ENCODE results near the gene CCDC183. TPM values are rescaled to one million over a fixed set of nuclear protein-coding genes. Genes with fewer than 3 reads are reported as not detected.

Gene CCDC183
- total and polyA plus RNA-seq, 2 of the 4 experiments (the other 2 are of a cell fraction), result under 0.01 to 0.29 TPM

DNA sequence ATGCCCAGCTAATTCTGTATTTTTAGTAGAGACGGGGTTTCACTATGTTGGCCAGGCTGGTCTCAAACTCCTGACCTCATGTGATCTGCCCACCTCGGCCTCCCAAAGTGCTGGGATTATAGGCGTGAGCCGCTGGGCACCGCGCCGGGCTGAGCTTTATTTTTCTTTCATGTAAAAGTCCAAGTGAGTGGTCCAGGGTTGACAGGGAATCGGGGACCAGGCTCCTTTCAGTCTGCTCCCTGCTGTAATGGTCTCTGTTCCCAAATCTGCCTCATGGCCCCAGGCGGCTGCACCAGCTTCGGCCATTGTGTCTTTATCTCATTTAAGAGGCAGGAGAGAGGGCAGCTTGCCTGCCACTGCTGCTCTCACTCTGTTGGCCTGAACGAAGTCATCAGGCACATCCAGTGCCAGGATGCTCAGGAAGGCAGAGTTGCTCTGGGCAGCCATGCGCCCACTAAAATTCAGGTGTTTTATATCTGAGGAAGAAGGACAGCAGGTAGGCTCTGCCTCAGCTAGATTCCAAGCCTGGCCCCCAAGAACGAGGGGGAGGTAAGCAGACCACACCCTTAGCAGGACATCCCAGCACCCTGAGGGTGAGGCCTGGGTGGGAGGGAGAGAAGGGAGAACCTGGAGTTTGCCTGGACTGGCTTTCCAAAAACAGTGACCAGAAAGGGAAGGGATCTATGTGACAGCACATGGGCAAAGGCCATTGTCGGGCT, 1.7 kb upstream of the CCDC183 start (continued):
- TF ChIP-seq, protein P1, sequence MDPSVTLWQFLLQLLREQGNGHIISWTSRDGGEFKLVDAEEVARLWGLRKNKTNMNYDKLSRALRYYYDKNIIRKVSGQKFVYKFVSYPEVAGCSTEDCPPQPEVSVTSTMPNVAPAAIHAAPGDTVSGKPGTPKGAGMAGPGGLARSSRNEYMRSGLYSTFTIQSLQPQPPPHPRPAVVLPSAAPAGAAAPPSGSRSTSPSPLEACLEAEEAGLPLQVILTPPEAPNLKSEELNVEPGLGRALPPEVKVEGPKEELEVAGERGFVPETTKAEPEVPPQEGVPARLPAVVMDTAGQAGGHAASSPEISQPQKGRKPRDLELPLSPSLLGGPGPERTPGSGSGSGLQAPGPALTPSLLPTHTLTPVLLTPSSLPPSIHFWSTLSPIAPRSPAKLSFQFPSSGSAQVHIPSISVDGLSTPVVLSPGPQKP (IDR thresholded peaks at IDR 0.05; ENCODE audit: borderline replicate concordance, low read depth, low read length), result no peak
- TF ChIP-seq BHLHE40 (IDR thresholded peaks at IDR 0.05; ENCODE audit: low read depth, low read length), result no peak
- no peak for TF ChIP-seq MAZ (IDR thresholded peaks at IDR 0.05; ENCODE audit: borderline replicate concordance, low read depth, low read length)

DNA sequence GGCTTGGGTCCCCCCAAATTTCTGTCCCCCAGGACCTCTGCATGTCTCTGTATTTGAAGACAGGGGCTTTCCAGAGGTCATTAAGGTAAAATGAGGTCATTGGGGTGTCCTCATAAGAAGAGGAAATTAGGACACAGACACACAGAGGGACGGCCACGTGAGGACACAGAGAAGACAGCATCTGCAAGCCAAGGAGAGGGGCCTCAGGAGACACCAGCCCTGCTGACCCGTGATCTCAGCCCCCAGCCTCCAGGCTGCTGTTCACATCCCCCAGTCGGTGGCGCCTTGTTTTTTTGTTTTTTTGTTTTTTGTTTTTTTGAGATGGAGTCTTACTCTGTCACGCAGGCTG, 1.2 kb upstream of the CCDC183 start:
- H3K27ac ChIP-seq (ENCODE audit: insufficient read depth, low read length), result no peak overlapping the region
- no CpG with 5 or more reads among the region's 6 CpGs for WGBS, 2 experiments (ENCODE audit: extremely low coverage in 2 of 2, insufficient read length in 1 of 2)
- dilution Hi-C loops (cut with HindIII; ENCODE audit: low sequenced_read_pairs, unreplicated experiment) (no loop called here), in situ Hi-C loops (cut with MboI; ENCODE audit: low sequenced_read_pairs) (no loop called here), intact Hi-C loops (cut with micrococcal nuclease) (no loop called here)
- peaks cover 14% of the 10 kb centered on the region for H4K20me1 ChIP-seq (ENCODE audit: insufficient read depth, low read length)
- no peak overlapping the region for H4K8ac ChIP-seq (ENCODE audit: low read depth in 2 of 2, low read length in 2 of 2)
- H3K36me3 ChIP-seq (ENCODE audit: control insufficient read depth, insufficient read depth, low read length), result peaks cover 8% of the 10 kb centered on the region; the same call in 1 of the 2 replicates
- POLR2A ChIA-PET (ENCODE audit: unreplicated experiment), result no interaction called here
- H2BK15ac ChIP-seq (ENCODE audit: low read depth, low read length), result no peak overlapping the region
- ATAC-seq (ENCODE audit: low read depth) (no peak), DNase-seq (no peak)
- H3K23ac ChIP-seq (ENCODE audit: low read depth, low read length), result no peak overlapping the region
- CTCF ChIA-PET, result no interaction called here
- no peak overlapping the region for H2AK9ac ChIP-seq (replicated peaks; ENCODE audit: low read depth, low read length, poor library complexity)
- H2BK5ac ChIP-seq (ENCODE audit: low read depth, low read length, poor library complexity, severe bottlenecking), result no peak overlapping the region
- H3K4me3 ChIP-seq (ENCODE audit: insufficient read depth, low read depth, low read length), result no peak overlapping the region
- H3K18ac ChIP-seq (ENCODE audit: low read depth, low read length), result no peak overlapping the region
- no peak overlapping the region for H4K5ac ChIP-seq (ENCODE audit: low read depth, low read length)
- no peak overlapping the region for H2AK5ac ChIP-seq (ENCODE audit: low read depth, low read length)
- H3K27me3 ChIP-seq (ENCODE audit: control insufficient read depth, insufficient read depth, low read length), result peaks cover 19% of the 10 kb centered on the region
- no TSS peak for BruUV-seq (replicated peaks)
- H3K9me3 ChIP-seq (ENCODE audit: control insufficient read depth, insufficient read depth, low read length), result no peaks in the 10 kb centered on the region
- no peak overlapping the region for H3K9ac ChIP-seq (ENCODE audit: low read depth, low read length)
- no peak overlapping the region for H2AFZ ChIP-seq (replicated peaks; ENCODE audit: low read length, poor library complexity)
- no peaks in the 10 kb centered on the region for H3K9me1 ChIP-seq (ENCODE audit: insufficient read depth, low read length)
- H4K91ac ChIP-seq (ENCODE audit: insufficient read depth, low read depth, low read length), result no peak overlapping the region
- peaks cover 3 to 24% of the 10 kb centered on the region in 2 experiments; a peak in 3 of 4 replicates for H3K79me1 ChIP-seq (ENCODE audit: low read depth in 1 of 2, low read length in 2 of 2)
- no peak overlapping the region for H3K14ac ChIP-seq (replicated peaks; ENCODE audit: low read depth, low read length)
- no peak overlapping the region for H3K56ac ChIP-seq (ENCODE audit: extremely low read depth, insufficient read depth, low read length)
- H3K4ac ChIP-seq (ENCODE audit: low read depth, low read length), result no peak overlapping the region
- H3K4me2 ChIP-seq (ENCODE audit: low read depth, low read length), result no peak overlapping the region
- H3K4me1 ChIP-seq (ENCODE audit: control insufficient read depth, insufficient read depth, low read length), result peaks cover 11% of the 10 kb centered on the region
- H2BK20ac ChIP-seq (ENCODE audit: low read depth, low read length), result no peak overlapping the region
- H2BK120ac ChIP-seq (ENCODE audit: low read depth, low read length), result no peak overlapping the region
- TF ChIP-seq, protein P2, sequence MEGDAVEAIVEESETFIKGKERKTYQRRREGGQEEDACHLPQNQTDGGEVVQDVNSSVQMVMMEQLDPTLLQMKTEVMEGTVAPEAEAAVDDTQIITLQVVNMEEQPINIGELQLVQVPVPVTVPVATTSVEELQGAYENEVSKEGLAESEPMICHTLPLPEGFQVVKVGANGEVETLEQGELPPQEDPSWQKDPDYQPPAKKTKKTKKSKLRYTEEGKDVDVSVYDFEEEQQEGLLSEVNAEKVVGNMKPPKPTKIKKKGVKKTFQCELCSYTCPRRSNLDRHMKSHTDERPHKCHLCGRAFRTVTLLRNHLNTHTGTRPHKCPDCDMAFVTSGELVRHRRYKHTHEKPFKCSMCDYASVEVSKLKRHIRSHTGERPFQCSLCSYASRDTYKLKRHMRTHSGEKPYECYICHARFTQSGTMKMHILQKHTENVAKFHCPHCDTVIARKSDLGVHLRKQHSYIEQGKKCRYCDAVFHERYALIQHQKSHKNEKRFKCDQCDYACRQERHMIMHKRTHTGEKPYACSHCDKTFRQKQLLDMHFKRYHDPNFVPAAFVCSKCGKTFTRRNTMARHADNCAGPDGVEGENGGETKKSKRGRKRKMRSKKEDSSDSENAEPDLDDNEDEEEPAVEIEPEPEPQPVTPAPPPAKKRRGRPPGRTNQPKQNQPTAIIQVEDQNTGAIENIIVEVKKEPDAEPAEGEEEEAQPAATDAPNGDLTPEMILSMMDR (conservative IDR thresholded peaks at IDR 0.05; ENCODE audit: low read depth, low read length), result no peak
- no peak for TF ChIP-seq MXI1 (IDR thresholded peaks at IDR 0.05; ENCODE audit: borderline replicate concordance, low read depth, low read length)
- TF ChIP-seq SMC3 (IDR thresholded peaks at IDR 0.05; ENCODE audit: low read depth, low read length), result no peak
- TF ChIP-seq, protein P3, sequence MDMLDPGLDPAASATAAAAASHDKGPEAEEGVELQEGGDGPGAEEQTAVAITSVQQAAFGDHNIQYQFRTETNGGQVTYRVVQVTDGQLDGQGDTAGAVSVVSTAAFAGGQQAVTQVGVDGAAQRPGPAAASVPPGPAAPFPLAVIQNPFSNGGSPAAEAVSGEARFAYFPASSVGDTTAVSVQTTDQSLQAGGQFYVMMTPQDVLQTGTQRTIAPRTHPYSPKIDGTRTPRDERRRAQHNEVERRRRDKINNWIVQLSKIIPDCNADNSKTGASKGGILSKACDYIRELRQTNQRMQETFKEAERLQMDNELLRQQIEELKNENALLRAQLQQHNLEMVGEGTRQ (IDR thresholded peaks at IDR 0.05; ENCODE audit: low read depth, low read length), result no peak
- TF ChIP-seq RAD21 (IDR thresholded peaks at IDR 0.05; ENCODE audit: low read length), result no peak
- no peak for TF ChIP-seq RFX5 (IDR thresholded peaks at IDR 0.05; ENCODE audit: low read depth, low read length)
- no peak for TF ChIP-seq CEBPB (IDR thresholded peaks at IDR 0.05; ENCODE audit: low read depth, low read length)
- TF ChIP-seq RCOR1 (IDR thresholded peaks at IDR 0.05; ENCODE audit: insufficient replicate concordance, low read length), result no peak
- TF ChIP-seq, protein P1 (IDR thresholded peaks at IDR 0.05; ENCODE audit: borderline replicate concordance, low read depth, low read length), result no peak
